ENCODE results near the gene SDS.

GRCh38 chr12:113373440-113373839 lies 30.2 kb downstream of the SDS start:
- no peak for TF ChIP-seq POLR2A (IDR thresholded peaks at IDR 0.05)
- TF ChIP-seq CTCF (IDR thresholded peaks at IDR 0.05): no peak
